ENCODE data around the gene DRC7. TPM values are rescaled to one million over a fixed set of nuclear protein-coding genes. Genes with fewer than 3 reads are reported as not detected.

DRC7 gene
- total RNA-seq, 1 experiment from 2014 or later: not detected

DNA sequence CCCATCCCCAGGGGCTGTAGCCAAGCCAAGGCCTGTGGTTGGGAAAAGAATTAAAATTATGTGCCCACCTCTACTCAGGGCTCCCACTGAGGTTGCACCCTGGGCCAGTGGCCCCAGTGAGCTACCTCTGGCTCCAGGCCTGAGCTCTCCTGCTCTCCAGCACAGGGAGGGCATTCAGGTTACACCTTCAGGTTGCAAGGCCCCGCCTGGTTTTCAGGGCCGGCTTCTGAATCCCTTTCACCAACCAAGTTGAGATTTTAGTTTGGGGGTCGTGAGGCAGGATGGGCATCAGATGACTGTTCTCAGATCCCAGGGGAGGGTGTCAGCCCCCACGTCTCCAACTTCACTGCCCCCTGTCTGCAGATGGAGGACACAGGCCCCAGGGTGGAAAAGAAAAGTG, 33.0 kb downstream of the DRC7 start (continued):
- TF ChIP-seq, protein P1, sequence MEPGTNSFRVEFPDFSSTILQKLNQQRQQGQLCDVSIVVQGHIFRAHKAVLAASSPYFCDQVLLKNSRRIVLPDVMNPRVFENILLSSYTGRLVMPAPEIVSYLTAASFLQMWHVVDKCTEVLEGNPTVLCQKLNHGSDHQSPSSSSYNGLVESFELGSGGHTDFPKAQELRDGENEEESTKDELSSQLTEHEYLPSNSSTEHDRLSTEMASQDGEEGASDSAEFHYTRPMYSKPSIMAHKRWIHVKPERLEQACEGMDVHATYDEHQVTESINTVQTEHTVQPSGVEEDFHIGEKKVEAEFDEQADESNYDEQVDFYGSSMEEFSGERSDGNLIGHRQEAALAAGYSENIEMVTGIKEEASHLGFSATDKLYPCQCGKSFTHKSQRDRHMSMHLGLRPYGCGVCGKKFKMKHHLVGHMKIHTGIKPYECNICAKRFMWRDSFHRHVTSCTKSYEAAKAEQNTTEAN (CRISPR knock-in tag; IDR thresholded peaks at IDR 0.05): no peak

DNA sequence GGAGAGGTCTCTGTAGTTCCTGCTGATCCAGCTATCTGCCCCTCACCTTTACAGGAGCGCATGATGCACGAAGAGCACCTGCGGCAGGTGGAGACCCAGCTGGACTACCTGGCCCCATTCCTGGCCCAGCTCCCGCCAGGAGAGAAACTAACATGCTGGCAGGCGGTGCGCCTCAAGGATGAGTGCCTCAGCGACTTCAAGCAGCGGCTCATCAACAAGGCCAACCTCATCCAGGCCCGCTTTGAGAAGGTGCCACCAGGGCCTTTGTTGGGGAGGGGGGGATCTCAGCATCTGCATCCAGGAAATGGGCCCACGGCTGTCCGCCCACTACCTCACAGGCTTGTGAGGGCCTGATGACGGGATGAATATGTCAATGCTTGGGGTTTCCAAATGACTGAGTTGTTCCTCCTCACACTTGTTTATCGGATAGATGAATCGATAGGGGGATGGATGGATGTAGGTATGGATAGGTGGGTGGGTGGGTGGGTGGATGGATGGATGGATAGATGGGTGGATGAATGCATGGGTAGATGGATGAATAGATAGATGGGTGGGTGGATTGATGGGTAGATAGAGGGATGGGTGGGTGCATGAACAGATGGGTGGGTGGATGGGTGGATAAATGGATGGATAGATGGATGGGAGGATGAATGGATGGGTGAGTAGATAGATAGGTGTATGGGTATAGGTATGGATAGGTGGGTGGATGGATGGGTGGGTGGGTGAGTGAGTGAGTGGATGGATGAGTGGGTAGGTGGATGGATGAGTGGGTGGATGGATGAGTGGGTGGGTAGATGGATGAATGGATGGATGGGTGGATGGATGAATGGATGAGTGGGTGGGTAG, 34.0 kb downstream of the DRC7 start:
- Mint-ChIP-seq H3K4me1 (peaks cover 5% of the 10 kb centered on the region), H3K9me3 (no peaks in the 10 kb centered on the region; the same call in 1 of the 2 replicates), H3K36me3 (no peaks in the 10 kb centered on the region), H3K27ac (no peak overlapping the region), H3K27me3 (ENCODE audit: low read depth) (peaks cover 3% of the 10 kb centered on the region; the same call in 1 of the 2 replicates), H3K4me3 (no peak overlapping the region)
- ChIA-PET CTCF (interaction anchor here (1.0 to 1.6 kb wide), 3 partner anchors 8 to 137 kb away, joined by 3 to 4 read pairs (median 4); no protein-coding TSS in a partner anchor), POLR2A (no interaction called here)
- ATAC-seq: no peak
- TF ChIP-seq ESRRA (CRISPR knock-in tag; IDR thresholded peaks at IDR 0.05; ENCODE audit: borderline replicate concordance): no peak
- TF ChIP-seq, protein P2, sequence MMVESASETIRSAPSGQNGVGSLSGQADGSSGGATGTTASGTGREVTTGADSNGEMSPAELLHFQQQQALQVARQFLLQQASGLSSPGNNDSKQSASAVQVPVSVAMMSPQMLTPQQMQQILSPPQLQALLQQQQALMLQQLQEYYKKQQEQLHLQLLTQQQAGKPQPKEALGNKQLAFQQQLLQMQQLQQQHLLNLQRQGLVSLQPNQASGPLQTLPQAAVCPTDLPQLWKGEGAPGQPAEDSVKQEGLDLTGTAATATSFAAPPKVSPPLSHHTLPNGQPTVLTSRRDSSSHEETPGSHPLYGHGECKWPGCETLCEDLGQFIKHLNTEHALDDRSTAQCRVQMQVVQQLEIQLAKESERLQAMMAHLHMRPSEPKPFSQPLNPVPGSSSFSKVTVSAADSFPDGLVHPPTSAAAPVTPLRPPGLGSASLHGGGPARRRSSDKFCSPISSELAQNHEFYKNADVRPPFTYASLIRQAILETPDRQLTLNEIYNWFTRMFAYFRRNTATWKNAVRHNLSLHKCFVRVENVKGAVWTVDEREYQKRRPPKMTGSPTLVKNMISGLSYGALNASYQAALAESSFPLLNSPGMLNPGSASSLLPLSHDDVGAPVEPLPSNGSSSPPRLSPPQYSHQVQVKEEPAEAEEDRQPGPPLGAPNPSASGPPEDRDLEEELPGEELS (CRISPR knock-in tag; IDR thresholded peaks at IDR 0.05): no peak
- TF ChIP-seq RELA (CRISPR knock-in tag; IDR thresholded peaks at IDR 0.05; ENCODE audit: borderline replicate concordance): no peak
- TF ChIP-seq JAZF1 (CRISPR knock-in tag; IDR thresholded peaks at IDR 0.05): no peak
- TF ChIP-seq SOX15 (CRISPR knock-in tag; IDR thresholded peaks at IDR 0.05): no peak
- TF ChIP-seq, protein P3, sequence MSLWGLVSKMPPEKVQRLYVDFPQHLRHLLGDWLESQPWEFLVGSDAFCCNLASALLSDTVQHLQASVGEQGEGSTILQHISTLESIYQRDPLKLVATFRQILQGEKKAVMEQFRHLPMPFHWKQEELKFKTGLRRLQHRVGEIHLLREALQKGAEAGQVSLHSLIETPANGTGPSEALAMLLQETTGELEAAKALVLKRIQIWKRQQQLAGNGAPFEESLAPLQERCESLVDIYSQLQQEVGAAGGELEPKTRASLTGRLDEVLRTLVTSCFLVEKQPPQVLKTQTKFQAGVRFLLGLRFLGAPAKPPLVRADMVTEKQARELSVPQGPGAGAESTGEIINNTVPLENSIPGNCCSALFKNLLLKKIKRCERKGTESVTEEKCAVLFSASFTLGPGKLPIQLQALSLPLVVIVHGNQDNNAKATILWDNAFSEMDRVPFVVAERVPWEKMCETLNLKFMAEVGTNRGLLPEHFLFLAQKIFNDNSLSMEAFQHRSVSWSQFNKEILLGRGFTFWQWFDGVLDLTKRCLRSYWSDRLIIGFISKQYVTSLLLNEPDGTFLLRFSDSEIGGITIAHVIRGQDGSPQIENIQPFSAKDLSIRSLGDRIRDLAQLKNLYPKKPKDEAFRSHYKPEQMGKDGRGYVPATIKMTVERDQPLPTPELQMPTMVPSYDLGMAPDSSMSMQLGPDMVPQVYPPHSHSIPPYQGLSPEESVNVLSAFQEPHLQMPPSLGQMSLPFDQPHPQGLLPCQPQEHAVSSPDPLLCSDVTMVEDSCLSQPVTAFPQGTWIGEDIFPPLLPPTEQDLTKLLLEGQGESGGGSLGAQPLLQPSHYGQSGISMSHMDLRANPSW (CRISPR knock-in tag; conservative IDR thresholded peaks at IDR 0.05; ENCODE audit: low read depth): no peak
- TF ChIP-seq CREB1 (CRISPR knock-in tag; IDR thresholded peaks at IDR 0.05): no peak
- TF ChIP-seq, protein P4, sequence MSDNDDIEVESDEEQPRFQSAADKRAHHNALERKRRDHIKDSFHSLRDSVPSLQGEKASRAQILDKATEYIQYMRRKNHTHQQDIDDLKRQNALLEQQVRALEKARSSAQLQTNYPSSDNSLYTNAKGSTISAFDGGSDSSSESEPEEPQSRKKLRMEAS (CRISPR knock-in tag; IDR thresholded peaks at IDR 0.05): no peak
- no peak for TF ChIP-seq FOXJ3 (CRISPR knock-in tag; IDR thresholded peaks at IDR 0.05; ENCODE audit: borderline replicate concordance)
- no peak for TF ChIP-seq HMGA2 (CRISPR knock-in tag; IDR thresholded peaks at IDR 0.05)
- TF ChIP-seq, protein P5, sequence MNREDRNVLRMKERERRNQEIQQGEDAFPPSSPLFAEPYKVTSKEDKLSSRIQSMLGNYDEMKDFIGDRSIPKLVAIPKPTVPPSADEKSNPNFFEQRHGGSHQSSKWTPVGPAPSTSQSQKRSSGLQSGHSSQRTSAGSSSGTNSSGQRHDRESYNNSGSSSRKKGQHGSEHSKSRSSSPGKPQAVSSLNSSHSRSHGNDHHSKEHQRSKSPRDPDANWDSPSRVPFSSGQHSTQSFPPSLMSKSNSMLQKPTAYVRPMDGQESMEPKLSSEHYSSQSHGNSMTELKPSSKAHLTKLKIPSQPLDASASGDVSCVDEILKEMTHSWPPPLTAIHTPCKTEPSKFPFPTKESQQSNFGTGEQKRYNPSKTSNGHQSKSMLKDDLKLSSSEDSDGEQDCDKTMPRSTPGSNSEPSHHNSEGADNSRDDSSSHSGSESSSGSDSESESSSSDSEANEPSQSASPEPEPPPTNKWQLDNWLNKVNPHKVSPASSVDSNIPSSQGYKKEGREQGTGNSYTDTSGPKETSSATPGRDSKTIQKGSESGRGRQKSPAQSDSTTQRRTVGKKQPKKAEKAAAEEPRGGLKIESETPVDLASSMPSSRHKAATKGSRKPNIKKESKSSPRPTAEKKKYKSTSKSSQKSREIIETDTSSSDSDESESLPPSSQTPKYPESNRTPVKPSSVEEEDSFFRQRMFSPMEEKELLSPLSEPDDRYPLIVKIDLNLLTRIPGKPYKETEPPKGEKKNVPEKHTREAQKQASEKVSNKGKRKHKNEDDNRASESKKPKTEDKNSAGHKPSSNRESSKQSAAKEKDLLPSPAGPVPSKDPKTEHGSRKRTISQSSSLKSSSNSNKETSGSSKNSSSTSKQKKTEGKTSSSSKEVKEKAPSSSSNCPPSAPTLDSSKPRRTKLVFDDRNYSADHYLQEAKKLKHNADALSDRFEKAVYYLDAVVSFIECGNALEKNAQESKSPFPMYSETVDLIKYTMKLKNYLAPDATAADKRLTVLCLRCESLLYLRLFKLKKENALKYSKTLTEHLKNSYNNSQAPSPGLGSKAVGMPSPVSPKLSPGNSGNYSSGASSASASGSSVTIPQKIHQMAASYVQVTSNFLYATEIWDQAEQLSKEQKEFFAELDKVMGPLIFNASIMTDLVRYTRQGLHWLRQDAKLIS (CRISPR knock-in tag; IDR thresholded peaks at IDR 0.05; ENCODE audit: borderline replicate concordance): no peak
- TF ChIP-seq, protein P6, sequence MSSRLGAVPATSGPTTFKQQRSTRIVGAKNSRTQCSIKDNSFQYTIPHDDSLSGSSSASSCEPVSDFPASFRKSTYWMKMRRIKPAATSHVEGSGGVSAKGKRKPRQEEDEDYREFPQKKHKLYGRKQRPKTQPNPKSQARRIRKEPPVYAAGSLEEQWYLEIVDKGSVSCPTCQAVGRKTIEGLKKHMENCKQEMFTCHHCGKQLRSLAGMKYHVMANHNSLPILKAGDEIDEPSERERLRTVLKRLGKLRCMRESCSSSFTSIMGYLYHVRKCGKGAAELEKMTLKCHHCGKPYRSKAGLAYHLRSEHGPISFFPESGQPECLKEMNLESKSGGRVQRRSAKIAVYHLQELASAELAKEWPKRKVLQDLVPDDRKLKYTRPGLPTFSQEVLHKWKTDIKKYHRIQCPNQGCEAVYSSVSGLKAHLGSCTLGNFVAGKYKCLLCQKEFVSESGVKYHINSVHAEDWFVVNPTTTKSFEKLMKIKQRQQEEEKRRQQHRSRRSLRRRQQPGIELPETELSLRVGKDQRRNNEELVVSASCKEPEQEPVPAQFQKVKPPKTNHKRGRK (CRISPR knock-in tag; IDR thresholded peaks at IDR 0.05; ENCODE audit: borderline replicate concordance): no peak
- TF ChIP-seq OVOL2 (CRISPR knock-in tag; IDR thresholded peaks at IDR 0.05; ENCODE audit: borderline replicate concordance): no peak
- DNase-seq (ENCODE audit: low spot score): no peak

All from WTC11 (cell line).